ENCODE results near the gene PFDN4. TPM values are rescaled to one million over a fixed set of nuclear protein-coding genes. Genes with fewer than 3 reads are reported as not detected.
"Not testable (repeated sequence)": the region's sequence is repeated elsewhere in the genome, so short reads cannot be mapped to it uniquely, and the experiment has no call there.

Gene PFDN4
- total RNA-seq, 1 donor from 2014 or later = 30.4 TPM

GRCh38 chr20:54263116-54263690 is 55.3 kb downstream of the PFDN4 start:
- intact Hi-C loops (cut with micrococcal nuclease) = no loop called here

- intact Hi-C loops (cut with micrococcal nuclease) = not testable (repeated sequence)
Measured at GRCh38 chr20:54265791-54266190, 57.9 kb downstream of the PFDN4 start.

DNA sequence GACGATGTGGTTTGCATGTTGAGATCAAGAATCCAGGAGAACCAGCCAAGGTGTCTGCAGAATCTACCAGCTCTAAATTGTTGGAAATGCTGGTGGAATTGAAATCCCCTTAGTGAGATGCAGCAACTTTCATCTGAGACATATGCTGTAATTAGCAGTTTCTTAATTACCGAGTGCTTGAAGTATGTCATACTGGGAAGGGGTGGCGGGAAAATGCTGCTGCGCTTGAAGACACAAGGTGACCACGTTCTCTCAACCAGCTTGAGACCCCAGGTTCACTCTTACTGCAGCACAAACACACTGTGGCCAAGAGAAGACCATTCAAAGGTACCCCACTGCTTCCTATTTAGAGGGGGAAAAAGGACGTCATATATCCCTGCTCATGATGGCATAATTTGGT is 59.0 kb downstream of the PFDN4 start:
- intact Hi-C loops (cut with micrococcal nuclease) = no loop called here

DNA sequence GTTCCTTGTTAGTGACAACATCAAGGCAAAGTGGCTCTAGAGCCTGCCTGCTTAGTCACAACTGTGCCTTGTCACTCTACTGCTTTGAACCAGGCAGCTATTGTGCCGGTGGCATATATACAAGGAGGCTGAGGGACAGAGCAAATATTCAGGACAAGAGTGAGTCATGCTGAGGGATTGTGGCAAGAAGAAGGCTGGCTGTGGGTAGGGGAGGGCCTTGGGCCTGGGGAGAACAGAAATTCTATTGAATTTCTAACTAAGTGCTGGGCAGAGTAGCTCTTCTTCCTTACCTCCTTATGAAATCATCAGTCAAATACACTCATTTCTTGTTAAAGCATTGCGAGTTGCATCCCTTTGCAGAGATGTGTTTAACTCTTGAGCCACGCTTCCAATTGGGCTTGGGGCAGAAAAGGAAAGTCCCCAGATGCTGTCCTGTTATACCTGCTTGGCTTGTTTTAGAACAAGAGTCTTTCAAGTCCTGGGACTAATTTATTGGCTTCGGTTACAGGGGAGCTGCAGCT is 59.7 kb downstream of the PFDN4 start:
- intact Hi-C loops (cut with micrococcal nuclease) = no loop called here

DNA sequence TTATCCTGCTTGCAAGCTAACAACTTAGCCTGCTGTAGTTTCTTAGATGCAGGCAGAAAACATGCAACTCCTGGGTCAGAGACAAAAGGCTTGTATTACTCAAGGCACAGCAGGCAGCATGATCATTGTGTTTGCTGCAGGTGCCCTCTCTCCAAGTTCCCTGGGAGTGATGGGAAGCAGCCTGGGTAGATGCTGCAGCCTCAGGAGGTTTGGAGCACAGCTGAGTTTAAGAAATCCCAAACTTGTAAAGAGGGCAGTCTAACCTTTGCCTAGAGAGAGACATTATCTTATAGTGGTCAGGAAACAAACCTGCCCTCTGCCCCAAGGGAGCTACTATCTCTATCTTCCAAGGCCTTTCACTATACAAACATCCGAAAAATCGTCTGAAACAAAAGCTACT is 61.1 kb downstream of the PFDN4 start:
- intact Hi-C loops (cut with micrococcal nuclease) = no loop called here

Other genes with a start within 250 kb of the PFDN4 start
- gene BCAS1, start 137.5 kb upstream of the PFDN4 start, total RNA-seq = not detected in 2 replicates
- not detected in 2 replicates for gene CYP24A1, start 34.1 kb upstream of the PFDN4 start, total RNA-seq

All from T-helper 2 cell treated with Interferon-gamma antibody and Interleukin-4, amounts not matched to agents 100 ng/mL and 5 ng/mL, for 36 hours (primary cell).